ENCODE results near the gene BCO1. TPM values are rescaled to one million over a fixed set of nuclear protein-coding genes. Genes with fewer than 3 reads are reported as not detected.

Gene BCO1
- total RNA-seq, 1 donor from 2014 or later = not detected

- no peaks in the 10 kb centered on the region for H3K9me3 Mint-ChIP-seq
- ATAC-seq (ENCODE audit: low read depth) (no peak), DNase-seq (no peak)
- no peak overlapping the region for H3K4me3 Mint-ChIP-seq
- POLR2A ChIA-PET = no interaction called here
- H3K27ac Mint-ChIP-seq = no peak overlapping the region
- H3K4me1 Mint-ChIP-seq = no peaks in the 10 kb centered on the region
- intact Hi-C loops (cut with micrococcal nuclease) = no loop called here
- CTCF ChIA-PET = no interaction called here
- H3K36me3 Mint-ChIP-seq (ENCODE audit: low read depth) = no peaks in the 10 kb centered on the region
- TF ChIP-seq, protein P1, sequence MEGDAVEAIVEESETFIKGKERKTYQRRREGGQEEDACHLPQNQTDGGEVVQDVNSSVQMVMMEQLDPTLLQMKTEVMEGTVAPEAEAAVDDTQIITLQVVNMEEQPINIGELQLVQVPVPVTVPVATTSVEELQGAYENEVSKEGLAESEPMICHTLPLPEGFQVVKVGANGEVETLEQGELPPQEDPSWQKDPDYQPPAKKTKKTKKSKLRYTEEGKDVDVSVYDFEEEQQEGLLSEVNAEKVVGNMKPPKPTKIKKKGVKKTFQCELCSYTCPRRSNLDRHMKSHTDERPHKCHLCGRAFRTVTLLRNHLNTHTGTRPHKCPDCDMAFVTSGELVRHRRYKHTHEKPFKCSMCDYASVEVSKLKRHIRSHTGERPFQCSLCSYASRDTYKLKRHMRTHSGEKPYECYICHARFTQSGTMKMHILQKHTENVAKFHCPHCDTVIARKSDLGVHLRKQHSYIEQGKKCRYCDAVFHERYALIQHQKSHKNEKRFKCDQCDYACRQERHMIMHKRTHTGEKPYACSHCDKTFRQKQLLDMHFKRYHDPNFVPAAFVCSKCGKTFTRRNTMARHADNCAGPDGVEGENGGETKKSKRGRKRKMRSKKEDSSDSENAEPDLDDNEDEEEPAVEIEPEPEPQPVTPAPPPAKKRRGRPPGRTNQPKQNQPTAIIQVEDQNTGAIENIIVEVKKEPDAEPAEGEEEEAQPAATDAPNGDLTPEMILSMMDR (IDR thresholded peaks at IDR 0.05) = no peak
- peaks cover 3% of the 10 kb centered on the region for H3K27me3 Mint-ChIP-seq
These were observed 27.4 kb downstream of the BCO1 start for GRCh38 chr16:81265658-81266451.

- Mint-ChIP-seq H3K4me3 (no peak overlapping the region), H3K27ac (no peak overlapping the region), H3K27me3 (peaks cover 3% of the 10 kb centered on the region), H3K36me3 (ENCODE audit: low read depth) (no peaks in the 10 kb centered on the region), H3K4me1 (no peaks in the 10 kb centered on the region), H3K9me3 (no peaks in the 10 kb centered on the region)
- DNase-seq = no peak
- intact Hi-C loops (cut with micrococcal nuclease) = no loop called here
- POLR2A ChIA-PET = no interaction called here
- ATAC-seq (ENCODE audit: low read depth) = no peak
- CTCF ChIA-PET = no interaction called here
- TF ChIP-seq, protein P1 (IDR thresholded peaks at IDR 0.05) = no peak
These were observed 28.2 kb downstream of the BCO1 start for GRCh38 chr16:81266680-81267095.

GRCh38 chr16:81268509-81268908, 30.0 kb downstream of the BCO1 start:
- TF ChIP-seq, protein P1 (IDR thresholded peaks at IDR 0.05) = no peak
- no peak for ATAC-seq (ENCODE audit: low read depth)
- Mint-ChIP-seq H3K4me1 (no peaks in the 10 kb centered on the region), H3K4me3 (no peak overlapping the region), H3K36me3 (ENCODE audit: low read depth) (no peaks in the 10 kb centered on the region), H3K27ac (no peak overlapping the region), H3K9me3 (no peaks in the 10 kb centered on the region), H3K27me3 (peaks cover 3% of the 10 kb centered on the region)
- DNase-seq = no peak
- CTCF ChIA-PET = no interaction called here
- intact Hi-C loops (cut with micrococcal nuclease) = no loop called here
- POLR2A ChIA-PET = no interaction called here

DNA sequence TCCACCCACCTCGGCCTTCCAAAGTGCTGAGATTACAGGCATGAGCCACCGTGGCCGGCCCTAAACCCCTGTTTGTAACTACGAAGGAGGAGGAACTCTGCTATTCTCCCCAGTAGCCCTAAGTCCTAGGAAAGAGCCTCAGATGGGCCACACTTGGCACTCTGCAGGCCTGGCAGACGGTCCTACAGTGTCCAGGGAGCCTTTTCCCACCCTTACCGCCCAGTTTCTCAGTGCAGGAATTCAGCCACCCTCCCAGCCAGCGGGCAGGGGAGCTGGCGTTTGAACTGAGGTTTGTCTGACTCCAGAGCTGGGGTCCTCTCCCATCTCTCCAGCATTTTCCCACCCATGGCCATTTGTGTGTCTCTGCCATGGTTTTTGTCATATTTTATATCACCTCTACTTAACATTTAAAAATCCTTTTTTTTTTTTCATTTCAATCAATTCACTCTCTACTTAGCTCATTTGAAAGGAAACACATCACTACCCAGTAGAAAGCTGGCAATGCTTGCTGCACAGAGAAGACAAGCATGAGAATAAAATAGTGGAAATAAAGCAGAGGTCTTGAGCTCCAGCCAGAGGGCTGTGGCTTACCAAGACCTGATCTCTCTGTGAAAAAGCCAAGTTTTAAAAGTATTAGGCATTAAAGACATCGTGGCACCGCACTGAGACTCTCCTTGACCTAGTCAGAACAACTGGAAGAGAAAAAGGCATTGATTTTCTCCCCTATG, 34.9 kb downstream of the BCO1 start:
- H3K4me1 Mint-ChIP-seq = no peaks in the 10 kb centered on the region
- H3K9me3 Mint-ChIP-seq = no peaks in the 10 kb centered on the region
- intact Hi-C loops (cut with micrococcal nuclease) = no loop called here
- no peaks in the 10 kb centered on the region for H3K36me3 Mint-ChIP-seq (ENCODE audit: low read depth)
- H3K27me3 Mint-ChIP-seq = peaks cover 2% of the 10 kb centered on the region
- TF ChIP-seq, protein P1 (IDR thresholded peaks at IDR 0.05) = no peak
- DNase-seq (no peak), ATAC-seq (ENCODE audit: low read depth) (no peak)
- POLR2A ChIA-PET = interaction anchor here (0.6 kb wide), 1 partner anchor 581 kb away, joined by 8 read pairs; no protein-coding TSS in a partner anchor
- H3K4me3 Mint-ChIP-seq = no peak overlapping the region
- CTCF ChIA-PET = no interaction called here
- no peak overlapping the region for H3K27ac Mint-ChIP-seq

DNA sequence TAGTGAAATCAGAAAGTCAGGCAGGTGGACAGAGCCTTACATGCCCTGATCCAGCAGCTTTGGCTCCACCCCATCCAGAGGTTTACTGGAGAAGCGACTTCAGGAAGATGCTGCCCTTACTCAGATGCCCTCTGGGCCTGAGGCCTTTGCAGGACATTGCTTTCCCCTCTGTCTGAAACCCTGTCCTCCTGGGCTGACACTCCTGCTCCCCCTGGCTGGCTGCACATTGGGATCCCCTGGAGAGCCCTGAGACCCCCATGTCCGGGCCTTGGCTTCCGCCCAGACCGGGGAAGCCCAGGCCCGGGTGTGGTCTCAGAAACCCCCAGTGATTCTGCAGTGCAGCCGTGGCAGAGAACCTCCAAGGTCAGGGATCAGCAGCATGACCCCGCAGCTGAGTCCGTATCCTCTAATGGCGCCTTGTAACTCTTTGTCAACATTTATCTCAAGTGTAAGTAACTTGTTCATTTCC, 36.6 kb downstream of the BCO1 start:
- Mint-ChIP-seq H3K4me3 (no peak overlapping the region), H3K9me3 (no peaks in the 10 kb centered on the region), H3K36me3 (ENCODE audit: low read depth) (no peaks in the 10 kb centered on the region), H3K4me1 (no peaks in the 10 kb centered on the region), H3K27ac (no peak overlapping the region), H3K27me3 (peaks cover 2% of the 10 kb centered on the region)
- ChIA-PET CTCF (no interaction called here), POLR2A (no interaction called here)
- DNase-seq (no peak), ATAC-seq (ENCODE audit: low read depth) (no peak)
- TF ChIP-seq, protein P1 (IDR thresholded peaks at IDR 0.05) = no peak
- intact Hi-C loops (cut with micrococcal nuclease) = no loop called here

All from activated B cell treated with CpG ODN at 0.5 μM for 24 hours (primary cell).